HCT116 (cell line): ENCODE data around the gene FIBCD1. TPM values are rescaled to one million over a fixed set of nuclear protein-coding genes. Genes with fewer than 3 reads are reported as not detected.

Experiments used
- ATAC-seq: fragments of 200-7000 bp; cut with Tn5 transposase; 2 replicates; pipeline ENCODE4 v1.9.1; 2020; ENCODE audit warnings: mild to moderate bottlenecking, moderate library complexity
- BruUV-seq: library from RNA; stranded (reverse); fragments of 400-500 nt; replicated peaks from 2 replicates; lab custom pipeline; 2021; lab: Mats Ljungman, UMichigan
- CTCF ChIA-PET: fragments of 300-600 bp; sonication (Branson Sonifier 250); formaldehyde crosslinking; loops from one replicate; lab custom pipeline; 2021; ENCODE audit warnings: antibody characterized with exemption; lab: Charles Lee
- POLR2A ChIA-PET: fragments of 300-600, 350-600 bp; sonication (Branson Sonifier 250); formaldehyde crosslinking; loops from one replicate; lab custom pipeline; 2021; ENCODE audit warnings: antibody characterized with exemption; lab: Charles Lee
- RAD21 ChIA-PET, 2 experiments: fragments of 300-600 bp; sonication (Branson Sonifier 250); formaldehyde crosslinking; loops; one replicate each; lab custom pipeline; 2023; ENCODE audit warnings: low total read pairs in 2 of 2; ENCODE audit not compliant: uncharacterized antibody in 2 of 2, unreplicated experiment in 2 of 2, low non-redundant PET in 1 of 2; lab: Charles Lee
- DNase-seq: peaks from one replicate; pipeline ENCODE4 v3.0.0-alpha.2; 2010; ENCODE audit warnings: low read depth, low spot score
- H2AFZ ChIP-seq: fragments of 200-600 bp; shearing (Covaris generic), sonication (generic); 2 replicates; pipeline ENCODE4 v1.6.1; 2017; ENCODE audit warnings: low read depth, mixed run types, mixed read lengths, antibody characterized with exemption, low read length; ENCODE audit not compliant: poor library complexity, severe bottlenecking
- H3K27ac ChIP-seq: 2 replicates; pipeline ENCODE4 v1.5.1; 2012; ENCODE audit warnings: low read depth, low read length
- H3K27me3 ChIP-seq: fragments of 200-600 bp; sonication (generic); 2 replicates; pipeline ENCODE4 v1.6.1; 2016; ENCODE audit warnings: mixed run types, low read length, mixed read lengths; ENCODE audit not compliant: insufficient read depth
- H3K36me3 ChIP-seq, 2 experiments: fragments of 200-500 bp in 1 of 2; fragments of 200-600 bp in 1 of 2; sonication (Bioruptor generic) in 1 of 2; sonication (generic) in 1 of 2; 2 replicates each; pipeline versions ENCODE4 v1.5.1 to v1.6.1; 2014 to 2016; ENCODE audit warnings: low read length in 2 of 2, inconsistent platforms in 1 of 2, mixed read lengths in 1 of 2, mixed run types in 1 of 2; ENCODE audit not compliant: insufficient read depth in 2 of 2, control insufficient read depth in 1 of 2
- H3K4me1 ChIP-seq, 2 experiments: fragments of 200-600 bp in 1 of 2; sonication (generic) in 1 of 2; 2 replicates each; pipeline versions ENCODE4 v1.5.1 to v1.6.1; 2012 to 2017; ENCODE audit warnings: low read length in 2 of 2, inconsistent platforms in 1 of 2, mild to moderate bottlenecking in 1 of 2, mixed read lengths in 1 of 2, mixed run types in 1 of 2, moderate library complexity in 1 of 2; ENCODE audit not compliant: insufficient read depth in 2 of 2, control insufficient read depth in 1 of 2
- H3K4me2 ChIP-seq: fragments of 200-600 bp; sonication (generic); 2 replicates; pipeline ENCODE4 v1.6.1; 2017; ENCODE audit warnings: mixed run types, low read length, mixed read lengths
- H3K4me3 ChIP-seq, 2 experiments: fragments of 200-600 bp in 1 of 2; sonication (generic) in 1 of 2; replicated peaks in 1 of 2; 2 replicates each; pipeline ENCODE4 v1.5.1; 2011 to 2016; ENCODE audit warnings: low read length in 2 of 2, control low read depth in 1 of 2, low read depth in 1 of 2, mild to moderate bottlenecking in 1 of 2, mixed read lengths in 1 of 2, mixed run types in 1 of 2
- H3K79me2 ChIP-seq: fragments of 200-600 bp; sonication (generic); 2 replicates; pipeline ENCODE4 v1.6.1; 2017; ENCODE audit warnings: mild to moderate bottlenecking, mixed run types, low read length, moderate library complexity, mixed read lengths; ENCODE audit not compliant: insufficient read depth
- H3K9ac ChIP-seq: fragments of 200-600 bp; sonication (generic); 2 replicates; pipeline ENCODE4 v1.6.1; 2016; ENCODE audit warnings: low read length, mixed read lengths
- H3K9me2 ChIP-seq: fragments of 200-600 bp; sonication (generic), shearing (Covaris generic); 2 replicates; pipeline ENCODE4 v1.6.1; 2017; ENCODE audit warnings: mixed run types, mild to moderate bottlenecking, moderate library complexity; ENCODE audit not compliant: insufficient read depth
- H3K9me3 ChIP-seq, 2 experiments: fragments of 200-500 bp in 1 of 2; fragments of 200-600 bp in 1 of 2; sonication (Bioruptor generic) in 1 of 2; sonication (generic) in 1 of 2; 2 replicates each; pipeline ENCODE4 v1.6.1; 2014 to 2017; ENCODE audit warnings: low read length in 2 of 2, mixed read lengths in 2 of 2, inconsistent platforms in 1 of 2, low read depth in 1 of 2, mild to moderate bottlenecking in 1 of 2, mixed run types in 1 of 2, moderate library complexity in 1 of 2; ENCODE audit not compliant: control insufficient read depth in 1 of 2, insufficient read depth in 1 of 2
- H4K20me1 ChIP-seq: fragments of 200-600 bp; sonication (generic), shearing (Covaris generic); 2 replicates; pipeline ENCODE4 v1.6.1; 2017; ENCODE audit warnings: mixed run types, mild to moderate bottlenecking, moderate library complexity; ENCODE audit not compliant: insufficient read depth
- CBX3 ChIP-seq: IDR thresholded peaks from 2 replicates; pipeline ENCODE4 v1.6.1; 2012; ENCODE audit warnings: low read depth
- CEBPB ChIP-seq: IDR thresholded peaks from 2 replicates; pipeline ENCODE4 v1.6.1; 2012; ENCODE audit warnings: low read depth
- EGR1 ChIP-seq: IDR thresholded peaks from 2 replicates; pipeline ENCODE4 v1.6.1; 2012; ENCODE audit warnings: low read depth
- EZH2 ChIP-seq: fragments of 200-600 bp; sonication (generic); IDR thresholded peaks from 2 replicates; pipeline ENCODE4 v1.6.1; 2017; ENCODE audit warnings: antibody characterized with exemption, mixed run types
- FOSL1 ChIP-seq: IDR thresholded peaks from 2 replicates; pipeline ENCODE4 v1.6.1; 2012; ENCODE audit warnings: low read depth
- POLR2AphosphoS5 ChIP-seq: IDR thresholded peaks from 2 replicates; pipeline ENCODE4 v1.6.1; 2011; ENCODE audit warnings: mild to moderate bottlenecking, low read depth, low read length, moderate library complexity
- RAD21 ChIP-seq: IDR thresholded peaks from 2 replicates; pipeline ENCODE4 v1.6.1; 2012; ENCODE audit warnings: low read depth, mild to moderate bottlenecking
- SP1 ChIP-seq: IDR thresholded peaks from 2 replicates; pipeline ENCODE4 v1.6.1; 2012; ENCODE audit warnings: low read depth
- SRF ChIP-seq: IDR thresholded peaks from 2 replicates; pipeline ENCODE4 v1.6.1; 2012; ENCODE audit warnings: low read depth
- TCF7L2 ChIP-seq: IDR thresholded peaks from 2 replicates; pipeline ENCODE4 v1.7.0; 2011; ENCODE audit warnings: borderline replicate concordance, inconsistent platforms; ENCODE audit not compliant: insufficient read depth, insufficient read length; ENCODE audit errors: extremely low read depth
- YY1 ChIP-seq: IDR thresholded peaks from 2 replicates; pipeline ENCODE4 v1.6.1; 2011; ENCODE audit warnings: low read length, low read depth, moderate library complexity, mild to moderate bottlenecking; ENCODE audit not compliant: insufficient replicate concordance; ENCODE audit errors: extremely low read depth
- ZNF274 ChIP-seq: fragments of 200-500 bp; sonication (Bioruptor generic); IDR thresholded peaks from 2 replicates; pipeline ENCODE4 v1.6.1; 2014; ENCODE audit warnings: mild to moderate bottlenecking, low read depth, low read length, inconsistent platforms
- intact Hi-C: fragments of 100-400 bp; cut with micrococcal nuclease; formaldehyde crosslinking; loops from 2 replicates; pipeline ENCODE4 v1.10.0; 2022
- total RNA-seq: library from RNA; stranded (reverse); gene quantifications from one replicate; pipeline ENCODE4 v1.2.1, GENCODE V29; 2021; ENCODE audit not compliant: unreplicated experiment
- TF ChIP-seq, protein P1 (sequence below), 3 experiments: fragments of 200-600 bp in 1 of 3; sonication (generic) in 1 of 3; IDR thresholded peaks in 2 of 3; conservative IDR thresholded peaks in 1 of 3; 2 replicates each; pipeline ENCODE4 v1.5.1; 2012 to 2017; ENCODE audit warnings: low read depth in 2 of 3, low read length in 2 of 3, antibody characterized with exemption in 1 of 3, borderline replicate concordance in 1 of 3, control low read depth in 1 of 3, mild to moderate bottlenecking in 1 of 3, mixed read lengths in 1 of 3, mixed run types in 1 of 3, moderate library complexity in 1 of 3; ENCODE audit not compliant: insufficient read depth in 1 of 3
- TF ChIP-seq, protein P2 (sequence below): IDR thresholded peaks from 2 replicates; pipeline ENCODE4 v1.6.1; 2012
- TF ChIP-seq, protein P3 (sequence below): IDR thresholded peaks from 2 replicates; pipeline ENCODE4 v1.6.1; 2012; ENCODE audit warnings: low read depth

FIBCD1 gene
- total RNA-seq, 1 experiment from 2014 or later, result 26.1 TPM

DNA sequence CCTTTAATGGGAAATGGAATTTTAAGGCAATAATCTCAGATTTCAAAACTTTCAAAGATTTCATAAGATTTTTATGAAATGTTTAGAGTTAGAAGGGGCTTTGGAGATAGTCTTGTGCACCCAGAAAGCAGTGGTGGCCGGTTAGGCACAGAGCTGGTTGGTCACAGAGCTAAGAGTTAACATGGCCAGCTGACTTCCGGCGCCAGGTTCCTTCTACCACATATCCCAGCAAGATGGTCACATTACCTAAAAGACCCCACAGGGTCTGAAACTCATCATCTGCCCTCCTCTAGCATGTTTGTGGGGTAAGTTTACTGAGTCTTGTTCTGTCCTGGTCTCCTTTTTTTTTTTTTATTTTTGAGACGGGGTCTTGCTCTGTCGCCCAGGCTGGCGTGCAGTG lies 61.7 kb downstream of the FIBCD1 start:
- H4K20me1 ChIP-seq, result no peaks in the 10 kb centered on the region
- H2AFZ ChIP-seq, result no peak overlapping the region
- ChIA-PET POLR2A (no interaction called here), CTCF (interaction anchor here (2.6 kb wide), 1 partner anchor 121 kb away, joined by 11 read pairs; no protein-coding TSS in a partner anchor), RAD21 (interaction anchor here in 1 of 2 experiments (0.8 kb wide), 1 partner anchor 121 kb away, joined by 3 read pairs; no protein-coding TSS in a partner anchor)
- no TSS peak for BruUV-seq
- H3K79me2 ChIP-seq, result no peaks in the 10 kb centered on the region
- H3K9me3 ChIP-seq, result no peaks in the 10 kb centered on the region
- H3K27me3 ChIP-seq, result no peaks in the 10 kb centered on the region
- H3K4me3 ChIP-seq, result no peak overlapping the region
- no peak for ATAC-seq
- no peak for DNase-seq
- H3K9me2 ChIP-seq, result no peaks in the 10 kb centered on the region
- H3K4me2 ChIP-seq, result no peak overlapping the region
- intact Hi-C loops, result no loop called here
- TF ChIP-seq EZH2 (no peak), SP1 (no peak), YY1 (no peak), CBX3 (no peak), SRF (no peak), TCF7L2 (no peak), FOSL1 (no peak), EGR1 (no peak), ZNF274 (no peak), RAD21 (no peak), POLR2AphosphoS5 (no peak), CEBPB (no peak)
- TF ChIP-seq, protein P1, sequence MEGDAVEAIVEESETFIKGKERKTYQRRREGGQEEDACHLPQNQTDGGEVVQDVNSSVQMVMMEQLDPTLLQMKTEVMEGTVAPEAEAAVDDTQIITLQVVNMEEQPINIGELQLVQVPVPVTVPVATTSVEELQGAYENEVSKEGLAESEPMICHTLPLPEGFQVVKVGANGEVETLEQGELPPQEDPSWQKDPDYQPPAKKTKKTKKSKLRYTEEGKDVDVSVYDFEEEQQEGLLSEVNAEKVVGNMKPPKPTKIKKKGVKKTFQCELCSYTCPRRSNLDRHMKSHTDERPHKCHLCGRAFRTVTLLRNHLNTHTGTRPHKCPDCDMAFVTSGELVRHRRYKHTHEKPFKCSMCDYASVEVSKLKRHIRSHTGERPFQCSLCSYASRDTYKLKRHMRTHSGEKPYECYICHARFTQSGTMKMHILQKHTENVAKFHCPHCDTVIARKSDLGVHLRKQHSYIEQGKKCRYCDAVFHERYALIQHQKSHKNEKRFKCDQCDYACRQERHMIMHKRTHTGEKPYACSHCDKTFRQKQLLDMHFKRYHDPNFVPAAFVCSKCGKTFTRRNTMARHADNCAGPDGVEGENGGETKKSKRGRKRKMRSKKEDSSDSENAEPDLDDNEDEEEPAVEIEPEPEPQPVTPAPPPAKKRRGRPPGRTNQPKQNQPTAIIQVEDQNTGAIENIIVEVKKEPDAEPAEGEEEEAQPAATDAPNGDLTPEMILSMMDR (IDR thresholded peaks at IDR 0.05 in 2 of 3, conservative IDR thresholded peaks at IDR 0.05 in 1 of 3; ENCODE audit: borderline replicate concordance in 1 of 3, insufficient read depth in 1 of 3, low read depth in 2 of 3, low read length in 2 of 3), result no peak
- TF ChIP-seq, protein P2, sequence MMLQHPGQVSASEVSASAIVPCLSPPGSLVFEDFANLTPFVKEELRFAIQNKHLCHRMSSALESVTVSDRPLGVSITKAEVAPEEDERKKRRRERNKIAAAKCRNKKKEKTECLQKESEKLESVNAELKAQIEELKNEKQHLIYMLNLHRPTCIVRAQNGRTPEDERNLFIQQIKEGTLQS, result no peak
- TF ChIP-seq, protein P3, sequence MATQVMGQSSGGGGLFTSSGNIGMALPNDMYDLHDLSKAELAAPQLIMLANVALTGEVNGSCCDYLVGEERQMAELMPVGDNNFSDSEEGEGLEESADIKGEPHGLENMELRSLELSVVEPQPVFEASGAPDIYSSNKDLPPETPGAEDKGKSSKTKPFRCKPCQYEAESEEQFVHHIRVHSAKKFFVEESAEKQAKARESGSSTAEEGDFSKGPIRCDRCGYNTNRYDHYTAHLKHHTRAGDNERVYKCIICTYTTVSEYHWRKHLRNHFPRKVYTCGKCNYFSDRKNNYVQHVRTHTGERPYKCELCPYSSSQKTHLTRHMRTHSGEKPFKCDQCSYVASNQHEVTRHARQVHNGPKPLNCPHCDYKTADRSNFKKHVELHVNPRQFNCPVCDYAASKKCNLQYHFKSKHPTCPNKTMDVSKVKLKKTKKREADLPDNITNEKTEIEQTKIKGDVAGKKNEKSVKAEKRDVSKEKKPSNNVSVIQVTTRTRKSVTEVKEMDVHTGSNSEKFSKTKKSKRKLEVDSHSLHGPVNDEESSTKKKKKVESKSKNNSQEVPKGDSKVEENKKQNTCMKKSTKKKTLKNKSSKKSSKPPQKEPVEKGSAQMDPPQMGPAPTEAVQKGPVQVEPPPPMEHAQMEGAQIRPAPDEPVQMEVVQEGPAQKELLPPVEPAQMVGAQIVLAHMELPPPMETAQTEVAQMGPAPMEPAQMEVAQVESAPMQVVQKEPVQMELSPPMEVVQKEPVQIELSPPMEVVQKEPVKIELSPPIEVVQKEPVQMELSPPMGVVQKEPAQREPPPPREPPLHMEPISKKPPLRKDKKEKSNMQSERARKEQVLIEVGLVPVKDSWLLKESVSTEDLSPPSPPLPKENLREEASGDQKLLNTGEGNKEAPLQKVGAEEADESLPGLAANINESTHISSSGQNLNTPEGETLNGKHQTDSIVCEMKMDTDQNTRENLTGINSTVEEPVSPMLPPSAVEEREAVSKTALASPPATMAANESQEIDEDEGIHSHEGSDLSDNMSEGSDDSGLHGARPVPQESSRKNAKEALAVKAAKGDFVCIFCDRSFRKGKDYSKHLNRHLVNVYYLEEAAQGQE, result no peak
- H3K4me1 ChIP-seq, result no peaks in the 10 kb centered on the region; a peak in 1 of 4 replicates
- H3K27ac ChIP-seq, result no peak overlapping the region
- peaks cover 27 to 53% of the 10 kb centered on the region in 2 experiments; a peak in 3 of 4 replicates for H3K36me3 ChIP-seq
- no peak overlapping the region for H3K9ac ChIP-seq
